Neural cell (in vitro differentiated cells): Measurements from ENCODE around the gene OSBPL5.

Experiments
- EZH2 ChIP-seq: fragments of 200-600, 300-800 bp; shearing (Covaris generic), sonication (generic); IDR thresholded peaks from 2 replicates; pipeline ENCODE4 v1.6.1; 2014; ENCODE audit warnings: antibody characterized with exemption, low read length, borderline replicate concordance, mild to moderate bottlenecking; ENCODE audit not compliant: insufficient read depth, poor library complexity, severe bottlenecking
- RAD21 ChIP-seq: fragments of 450-650 bp; conservative IDR thresholded peaks from 2 replicates; pipeline ENCODE4 v1.6.1; 2014; ENCODE audit warnings: antibody characterized with exemption, mild to moderate bottlenecking, moderate library complexity
- TF ChIP-seq, protein P1 (sequence below): fragments of 450-650 bp; IDR thresholded peaks from 2 replicates; pipeline ENCODE4 v1.5.1; 2014; ENCODE audit warnings: antibody characterized with exemption, mild to moderate bottlenecking, moderate library complexity; ENCODE audit not compliant: poor library complexity, severe bottlenecking

DNA sequence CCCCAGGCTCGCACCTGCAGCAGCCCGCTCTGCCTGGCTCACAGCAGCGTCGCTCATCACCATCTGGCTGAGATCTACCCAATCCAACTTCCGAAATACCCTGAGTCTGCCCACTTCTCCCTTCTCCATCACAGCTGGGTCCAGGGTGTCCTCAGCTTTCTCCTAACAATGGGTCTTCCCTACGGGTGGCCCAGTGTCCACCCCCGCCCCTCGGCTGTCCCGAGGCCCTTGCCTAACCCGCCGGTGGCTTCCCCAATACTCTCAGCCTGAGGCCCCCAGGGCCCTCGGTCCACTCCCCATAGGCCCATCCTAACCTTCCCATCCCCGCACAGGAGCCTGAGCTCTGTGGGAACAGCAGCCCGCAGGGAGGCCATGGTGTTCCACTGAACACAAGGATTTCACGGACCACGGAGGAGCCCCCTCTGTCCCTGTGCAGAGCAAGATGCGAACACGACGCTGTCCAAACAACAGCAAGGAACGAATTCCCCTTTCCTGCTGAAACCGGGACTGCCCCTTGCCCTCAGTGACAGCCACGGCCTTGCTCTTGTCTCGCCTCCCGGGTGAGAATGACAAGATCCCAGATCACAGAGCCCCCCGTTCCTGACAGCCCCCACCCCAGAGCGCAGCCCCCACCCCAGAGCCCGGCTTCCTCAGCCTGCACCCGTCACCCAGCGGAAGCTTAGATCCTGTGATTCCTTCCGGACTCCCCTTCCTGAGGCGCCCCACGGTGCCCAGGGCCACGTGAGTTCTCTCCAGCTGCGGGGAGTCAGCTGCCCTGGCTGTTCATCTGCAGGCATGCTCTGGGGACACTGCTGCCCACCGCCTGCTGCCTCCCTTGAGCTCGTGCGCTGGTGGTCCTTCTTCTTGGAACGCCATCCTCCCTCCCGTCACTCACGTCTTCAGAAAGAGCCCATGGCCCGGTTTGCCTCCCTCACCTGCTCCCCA lies 59.0 kb downstream of the OSBPL5 start:
- TF ChIP-seq, protein P1, sequence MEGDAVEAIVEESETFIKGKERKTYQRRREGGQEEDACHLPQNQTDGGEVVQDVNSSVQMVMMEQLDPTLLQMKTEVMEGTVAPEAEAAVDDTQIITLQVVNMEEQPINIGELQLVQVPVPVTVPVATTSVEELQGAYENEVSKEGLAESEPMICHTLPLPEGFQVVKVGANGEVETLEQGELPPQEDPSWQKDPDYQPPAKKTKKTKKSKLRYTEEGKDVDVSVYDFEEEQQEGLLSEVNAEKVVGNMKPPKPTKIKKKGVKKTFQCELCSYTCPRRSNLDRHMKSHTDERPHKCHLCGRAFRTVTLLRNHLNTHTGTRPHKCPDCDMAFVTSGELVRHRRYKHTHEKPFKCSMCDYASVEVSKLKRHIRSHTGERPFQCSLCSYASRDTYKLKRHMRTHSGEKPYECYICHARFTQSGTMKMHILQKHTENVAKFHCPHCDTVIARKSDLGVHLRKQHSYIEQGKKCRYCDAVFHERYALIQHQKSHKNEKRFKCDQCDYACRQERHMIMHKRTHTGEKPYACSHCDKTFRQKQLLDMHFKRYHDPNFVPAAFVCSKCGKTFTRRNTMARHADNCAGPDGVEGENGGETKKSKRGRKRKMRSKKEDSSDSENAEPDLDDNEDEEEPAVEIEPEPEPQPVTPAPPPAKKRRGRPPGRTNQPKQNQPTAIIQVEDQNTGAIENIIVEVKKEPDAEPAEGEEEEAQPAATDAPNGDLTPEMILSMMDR = no peak
- no peak for TF ChIP-seq EZH2
- TF ChIP-seq RAD21 = no peak
